Activated T-cell treated with anti-CD3 and anti-CD28 coated beads for 1 hour (primary cell): Measurements from ENCODE around the gene PDZK1IP1.
"Not testable (repeated sequence)": the region's sequence is repeated elsewhere in the genome, so short reads cannot be mapped to it uniquely, and the experiment has no call there.

Experiments
- DNase-seq: peaks from one replicate; pipeline ENCODE4 v3.0.0-alpha.2; 2020; ENCODE audit warnings: low read depth

PDZK1IP1 gene

DNA sequence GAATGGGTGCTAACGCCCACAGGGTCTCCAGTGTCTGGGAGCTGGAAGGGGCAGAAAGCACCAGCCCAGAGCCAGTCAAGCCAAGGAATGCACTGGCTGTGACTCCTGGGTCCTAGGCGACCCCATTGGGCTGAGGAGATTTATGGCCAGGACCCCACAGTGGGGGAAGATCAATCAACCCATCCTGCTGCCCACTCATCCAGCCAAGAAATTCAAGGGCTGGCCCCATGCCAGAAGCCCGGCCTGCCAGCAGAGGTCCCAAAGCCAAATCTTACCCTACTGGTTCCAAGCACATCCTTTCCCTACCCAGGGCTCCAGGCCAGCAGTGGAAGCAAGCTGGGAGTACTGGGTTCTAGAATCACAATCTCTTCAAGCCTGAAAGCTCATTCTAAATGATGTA, 6.8 kb upstream of the PDZK1IP1 start:
- no peak for DNase-seq

DNA sequence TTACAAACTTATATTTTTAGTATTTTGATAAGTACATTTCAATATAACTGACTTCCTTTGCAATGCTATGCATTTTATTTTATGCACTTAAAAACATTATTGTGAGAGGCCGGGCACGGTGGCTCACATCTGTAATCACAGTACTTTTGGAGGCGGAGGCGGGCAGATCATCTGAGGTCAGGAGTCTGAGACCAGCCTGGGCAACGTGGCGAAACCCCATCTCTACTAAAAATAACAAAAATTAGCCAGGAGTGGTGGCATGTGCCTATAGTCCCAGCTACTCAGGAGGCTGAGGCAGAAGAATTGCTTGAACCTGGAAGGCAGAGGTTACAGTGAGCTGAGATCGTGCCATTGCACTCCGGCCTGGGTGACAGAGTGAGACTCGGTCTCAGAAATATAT, 6.1 kb upstream of the PDZK1IP1 start:
- DNase-seq: not testable (repeated sequence)

DNA sequence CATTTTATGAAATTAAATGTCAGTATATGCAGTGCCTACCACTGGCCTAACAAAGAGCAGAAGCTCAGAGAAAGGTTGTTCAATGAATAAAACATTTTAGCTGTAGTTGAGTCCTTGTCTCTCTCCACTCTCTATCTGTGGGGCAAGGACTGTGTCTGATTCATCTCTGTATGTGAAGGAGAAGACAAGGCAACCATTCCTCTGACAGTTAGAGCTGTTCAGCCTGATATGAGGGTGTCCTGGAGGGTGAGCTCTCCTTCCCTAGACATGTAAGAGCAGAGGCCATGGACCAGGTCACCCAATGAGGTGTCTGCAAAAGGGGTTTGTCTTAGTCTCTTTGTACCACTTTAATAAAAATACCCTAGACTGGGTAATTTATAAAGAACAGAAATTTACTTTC, 4.5 kb upstream of the PDZK1IP1 start:
- DNase-seq: no peak

DNA sequence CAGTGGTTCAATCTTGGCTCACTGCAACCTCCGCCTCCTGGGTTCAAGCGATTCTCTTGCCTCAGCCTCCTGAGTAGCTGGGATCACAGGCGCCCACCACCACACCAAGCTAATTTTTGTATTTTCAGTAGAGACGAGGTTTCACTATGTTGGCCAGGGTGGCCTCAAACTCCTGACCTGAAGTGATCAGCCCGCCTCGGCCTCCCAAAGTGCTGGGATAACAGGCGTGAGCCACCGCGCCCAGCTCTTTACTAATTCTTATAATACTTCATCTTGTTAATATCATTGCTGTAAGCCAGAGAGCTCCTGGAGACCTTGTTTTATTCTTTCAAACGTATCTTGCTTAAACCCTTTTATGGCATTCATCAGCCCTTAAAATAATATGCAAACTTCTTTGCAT, 3.7 kb upstream of the PDZK1IP1 start:
- not testable (repeated sequence) for DNase-seq

DNA sequence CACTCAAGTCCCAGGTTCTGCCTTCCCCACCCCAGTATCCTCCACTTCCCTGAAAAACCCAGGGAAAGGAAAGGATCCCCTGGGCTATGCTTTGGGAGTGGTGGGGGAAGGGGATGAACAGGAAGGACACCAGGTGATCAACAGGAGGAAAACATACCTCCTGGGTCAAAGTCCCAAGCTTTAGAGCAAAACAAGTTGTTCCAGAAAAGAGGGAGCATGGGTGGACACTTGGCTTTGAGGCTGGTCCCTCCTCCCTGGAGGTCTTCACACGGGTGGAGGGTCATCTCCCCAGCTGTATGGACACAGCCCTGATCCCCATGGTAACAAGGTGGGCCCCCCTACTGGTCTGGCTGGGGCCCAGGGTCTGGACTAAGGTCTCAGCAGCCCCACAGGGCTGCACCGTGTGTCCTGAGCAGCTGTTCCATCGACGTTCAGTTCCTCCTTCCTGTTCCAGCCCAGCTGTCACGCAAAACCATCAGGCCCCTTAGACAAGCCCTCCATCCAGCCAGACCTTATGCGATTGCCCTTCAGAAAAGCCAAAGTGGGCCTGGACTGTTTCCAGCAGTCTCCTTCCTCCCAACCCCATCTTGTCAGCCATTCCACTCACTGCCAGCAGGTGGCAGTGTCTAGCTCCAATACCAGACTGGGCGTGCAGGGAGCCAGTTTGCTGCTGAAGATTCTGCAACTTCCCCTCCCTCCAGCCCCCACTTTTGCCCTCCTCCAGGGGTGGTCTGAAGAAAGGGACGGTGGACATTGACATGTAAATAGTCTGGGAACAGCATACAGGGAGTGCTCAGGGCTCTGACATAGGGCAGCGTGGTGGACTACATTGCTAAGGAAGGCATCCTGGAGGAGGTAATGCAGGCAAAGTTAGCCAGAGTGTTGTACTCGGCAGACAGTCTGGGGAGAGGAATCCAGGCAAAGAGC, 2.9 kb upstream of the PDZK1IP1 start:
- DNase-seq: peak; percentile 61

DNA sequence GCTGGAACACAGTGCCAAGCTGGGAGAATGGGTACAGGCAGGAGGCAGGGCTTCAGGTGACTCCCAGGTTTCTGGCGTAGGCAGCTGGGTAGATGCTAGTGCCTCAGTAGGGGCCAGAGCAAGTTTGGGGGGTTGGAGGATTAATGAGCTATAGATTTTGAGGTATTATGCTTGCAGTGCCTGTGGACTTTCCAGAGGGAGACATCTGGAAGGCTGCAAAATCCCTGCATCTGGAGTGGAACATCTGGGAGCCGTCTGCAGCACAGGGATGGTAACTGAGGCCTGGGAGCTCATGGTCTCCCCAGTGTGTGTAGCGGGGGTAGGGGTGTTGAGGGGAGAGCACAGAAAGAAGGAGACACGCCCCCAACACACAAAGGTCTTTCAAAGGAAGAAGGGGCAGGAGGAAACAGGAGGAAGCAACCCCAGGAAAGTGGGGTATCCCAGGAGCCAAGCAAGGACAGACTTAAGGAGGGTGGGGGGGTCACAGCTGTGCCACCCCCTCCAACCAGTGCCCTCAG, 2.2 kb upstream of the PDZK1IP1 start:
- no peak for DNase-seq

DNA sequence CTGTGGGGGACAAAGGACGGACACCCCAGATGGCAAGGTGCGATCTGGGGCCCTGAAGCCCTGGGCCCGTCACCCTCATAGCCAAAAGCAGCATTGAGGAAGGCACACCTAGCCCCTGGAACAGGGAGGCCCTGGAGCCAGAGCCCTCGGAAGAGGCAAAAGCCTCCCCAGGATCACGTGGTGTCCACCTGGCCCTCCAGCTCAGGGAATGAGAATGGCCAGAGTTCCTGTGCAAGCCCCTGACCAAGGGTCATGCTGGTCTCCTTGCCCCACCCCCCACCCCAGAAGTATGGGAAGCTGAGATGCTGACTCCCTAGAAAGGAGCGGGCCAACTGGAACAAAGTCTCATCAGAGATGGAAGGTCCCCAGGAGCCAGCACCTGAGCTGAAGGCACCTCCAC, 1.0 kb upstream of the PDZK1IP1 start:
- no peak for DNase-seq

DNA sequence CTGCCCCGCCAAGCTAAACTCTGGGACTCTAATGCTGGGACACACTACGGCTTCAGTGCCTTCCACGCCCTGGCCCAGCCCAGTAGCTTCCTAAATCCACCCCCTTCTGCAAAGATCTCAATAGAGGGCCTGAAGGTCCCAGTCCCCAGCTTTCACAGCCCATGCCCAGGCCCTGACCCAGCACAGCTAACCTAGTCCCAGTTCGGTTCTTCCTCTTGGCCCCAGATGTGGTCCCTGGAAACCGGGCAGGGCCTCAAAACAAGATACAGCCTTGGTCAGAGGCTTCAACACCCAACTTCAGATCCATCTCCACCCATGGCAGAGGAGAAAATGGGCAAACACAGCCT, 646 bp upstream of the PDZK1IP1 start:
- no peak for DNase-seq

DNA sequence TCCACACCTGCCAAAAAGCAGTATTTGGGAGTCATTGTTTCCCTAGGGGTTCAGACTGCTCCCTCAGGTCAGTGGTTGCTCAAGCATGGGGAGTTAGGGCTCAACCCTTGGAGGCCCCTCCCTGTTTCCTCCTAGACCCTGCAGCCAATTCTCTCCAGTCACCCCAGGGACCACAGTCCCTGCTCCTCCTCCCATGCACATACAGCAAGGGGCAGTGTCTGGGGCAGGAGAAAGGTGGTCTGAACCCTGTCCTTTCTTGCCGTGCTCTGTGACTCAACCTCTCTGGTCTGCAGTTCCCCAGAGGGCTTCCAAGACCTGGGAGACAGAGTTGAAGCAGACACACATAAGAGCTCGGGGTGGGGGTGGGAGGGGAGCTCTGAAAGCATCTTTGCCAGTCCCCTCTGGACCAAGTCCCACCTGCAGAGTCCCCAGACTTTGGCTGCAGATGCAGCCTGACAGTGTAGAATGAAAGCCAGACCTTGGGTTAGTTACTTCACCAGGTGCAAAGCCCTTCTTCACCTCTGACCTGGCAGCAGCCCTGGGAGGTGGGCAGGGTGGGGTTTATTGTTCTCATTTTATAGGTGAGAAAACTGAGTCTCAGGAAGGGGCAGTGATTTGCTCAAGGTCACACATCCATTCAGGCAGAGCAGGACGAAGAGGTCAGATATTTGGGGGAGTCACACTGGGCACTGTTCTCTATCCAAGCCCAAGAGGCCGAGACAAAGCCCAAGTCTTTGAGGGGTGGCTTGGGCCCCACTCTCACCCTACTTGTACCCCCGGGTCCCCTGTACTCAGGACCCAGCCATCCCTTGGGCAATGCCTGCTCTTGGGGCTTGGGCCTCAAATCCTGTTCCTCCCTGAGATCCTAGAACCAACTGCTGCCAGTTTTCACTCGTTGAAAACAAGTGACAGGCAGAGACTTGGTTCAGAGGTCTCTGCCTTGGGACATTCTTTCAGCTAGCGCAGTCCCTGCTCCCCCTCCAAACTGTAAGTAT, 748 bp downstream of the PDZK1IP1 start:
- DNase-seq: no peak

DNA sequence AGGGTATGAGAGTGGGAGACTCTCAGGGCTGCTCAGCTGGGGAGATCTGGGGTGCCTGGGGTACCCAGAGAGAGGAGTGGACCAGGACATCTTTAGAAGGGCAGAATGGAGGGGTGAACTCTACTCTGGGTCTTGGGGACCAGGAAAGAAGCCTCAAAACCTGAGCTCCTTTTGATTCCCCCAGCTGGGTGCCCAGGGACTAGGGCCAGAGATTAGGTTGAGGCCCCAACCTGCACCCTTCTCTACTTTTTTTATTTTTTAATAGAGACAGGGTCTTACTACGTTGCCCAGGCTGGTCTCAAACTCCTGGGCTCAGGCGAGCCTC, 1.9 kb downstream of the PDZK1IP1 start:
- DNase-seq: no peak

DNA sequence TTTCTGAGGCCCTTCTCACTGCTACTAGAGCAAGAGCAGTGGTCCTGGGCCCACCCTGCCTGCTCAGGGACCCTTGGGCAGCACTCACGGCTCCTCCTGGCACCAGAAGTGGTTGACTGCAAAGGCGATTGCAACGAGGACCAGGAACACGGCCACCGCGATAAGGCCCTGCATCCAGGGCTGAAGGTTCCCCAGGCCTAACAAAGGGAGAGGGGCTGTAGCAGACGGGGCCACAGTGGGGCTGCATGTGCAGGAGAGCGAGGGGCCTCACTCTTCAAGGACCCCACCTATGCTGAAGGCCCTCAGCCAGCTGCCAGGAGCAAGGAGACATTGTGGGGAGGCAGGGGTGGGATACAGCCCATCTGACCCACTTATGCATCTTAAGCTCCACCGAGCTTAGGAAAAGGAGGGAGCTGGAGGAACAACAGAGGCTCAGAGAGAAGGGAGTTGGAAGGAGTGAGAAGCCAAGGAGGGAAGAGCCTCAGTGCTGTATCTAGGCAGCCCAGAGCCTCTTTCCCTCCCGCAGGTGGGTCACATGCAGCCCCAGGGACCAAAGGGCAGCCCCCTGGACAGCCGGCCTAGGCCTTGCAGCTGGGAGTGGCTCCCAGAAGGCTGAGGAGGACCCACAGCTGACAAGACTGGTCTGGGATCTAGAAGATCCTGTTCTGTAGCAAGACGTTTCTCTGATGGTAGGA, 2.5 kb downstream of the PDZK1IP1 start:
- DNase-seq: no peak

DNA sequence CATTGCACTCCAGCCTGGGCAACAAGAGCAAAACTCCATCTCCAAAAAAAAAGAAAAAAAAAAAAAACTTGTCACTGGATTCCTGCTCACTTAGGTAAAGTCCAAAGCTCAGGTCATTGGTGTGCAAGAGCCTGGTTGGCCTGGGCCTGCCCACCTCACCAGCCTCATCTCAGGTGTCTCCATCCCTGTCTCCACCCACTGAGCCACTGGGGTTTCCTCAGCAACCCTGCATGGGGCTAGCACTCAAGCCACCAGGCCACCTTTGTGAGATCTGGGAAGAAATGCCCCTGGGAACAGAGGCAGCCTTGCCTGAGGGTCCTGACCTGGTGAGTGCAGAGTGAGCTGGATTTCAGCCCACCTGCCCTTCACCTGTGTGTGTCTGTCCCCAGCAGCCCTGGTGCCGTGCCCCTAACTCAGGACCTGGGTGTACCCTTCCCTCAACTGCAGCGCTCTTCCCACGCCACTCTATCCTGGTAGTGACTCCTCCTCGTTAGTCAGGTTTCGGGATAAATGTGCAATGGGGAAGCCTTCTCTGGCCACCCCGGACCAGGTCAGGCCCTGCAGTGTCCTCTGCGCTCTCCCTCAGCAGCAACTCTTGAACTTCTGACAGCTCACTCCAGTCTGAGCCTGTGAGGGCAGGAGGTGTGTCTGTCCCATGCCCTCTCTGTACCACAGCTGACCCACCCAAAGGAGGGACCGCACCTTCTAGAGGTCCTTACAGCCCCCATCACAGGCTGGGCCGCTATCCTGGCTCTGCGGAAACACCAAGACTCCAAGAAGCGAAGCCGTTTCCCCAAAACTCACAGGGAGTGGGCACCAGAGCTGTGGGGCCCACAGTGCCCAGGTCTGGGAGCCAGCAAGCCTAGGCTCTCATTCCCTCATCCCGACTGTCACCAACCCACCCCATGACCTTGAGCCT, 3.3 kb downstream of the PDZK1IP1 start:
- no peak for DNase-seq

DNA sequence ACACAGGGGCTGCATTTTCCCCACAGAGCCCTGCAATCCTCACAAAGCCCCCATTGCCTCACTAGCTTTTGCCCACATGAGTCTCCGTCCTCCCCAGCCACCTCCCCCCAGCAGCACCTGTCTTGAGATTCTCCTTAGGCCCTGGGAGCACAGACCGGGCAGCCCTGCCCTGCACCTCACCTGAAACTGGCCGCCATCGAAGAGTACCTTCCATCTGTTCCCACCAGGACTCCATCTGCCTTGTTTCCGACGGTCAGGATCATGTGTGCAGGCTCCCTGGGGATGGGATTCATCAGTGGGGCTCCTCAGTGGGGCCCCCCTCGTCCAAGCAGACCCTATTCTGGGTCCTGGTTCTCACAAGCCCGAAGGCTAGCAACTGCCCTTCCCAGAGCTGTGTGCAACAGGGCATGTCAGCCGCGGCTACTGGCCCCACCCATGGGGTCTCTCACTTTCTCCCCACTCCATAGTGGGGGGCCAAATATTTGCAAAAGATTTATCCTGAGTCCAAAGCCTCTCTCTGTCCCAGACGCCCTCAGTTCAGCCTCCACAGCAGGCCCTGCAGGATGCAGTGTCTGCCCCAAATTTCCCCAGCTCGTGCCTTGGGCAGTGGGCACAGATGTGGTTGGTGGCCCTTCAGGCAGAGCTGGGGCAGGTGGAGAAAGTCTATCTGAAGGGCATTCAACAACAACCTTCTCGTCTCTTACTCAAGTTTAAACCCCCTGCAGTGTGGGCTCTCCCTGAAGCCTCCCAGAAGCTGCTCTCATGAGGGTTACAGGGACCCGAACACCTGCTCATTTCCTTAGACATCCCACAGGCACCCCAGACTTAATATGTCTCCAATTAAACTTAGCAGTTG, 4.8 kb downstream of the PDZK1IP1 start:
- no peak for DNase-seq

DNA sequence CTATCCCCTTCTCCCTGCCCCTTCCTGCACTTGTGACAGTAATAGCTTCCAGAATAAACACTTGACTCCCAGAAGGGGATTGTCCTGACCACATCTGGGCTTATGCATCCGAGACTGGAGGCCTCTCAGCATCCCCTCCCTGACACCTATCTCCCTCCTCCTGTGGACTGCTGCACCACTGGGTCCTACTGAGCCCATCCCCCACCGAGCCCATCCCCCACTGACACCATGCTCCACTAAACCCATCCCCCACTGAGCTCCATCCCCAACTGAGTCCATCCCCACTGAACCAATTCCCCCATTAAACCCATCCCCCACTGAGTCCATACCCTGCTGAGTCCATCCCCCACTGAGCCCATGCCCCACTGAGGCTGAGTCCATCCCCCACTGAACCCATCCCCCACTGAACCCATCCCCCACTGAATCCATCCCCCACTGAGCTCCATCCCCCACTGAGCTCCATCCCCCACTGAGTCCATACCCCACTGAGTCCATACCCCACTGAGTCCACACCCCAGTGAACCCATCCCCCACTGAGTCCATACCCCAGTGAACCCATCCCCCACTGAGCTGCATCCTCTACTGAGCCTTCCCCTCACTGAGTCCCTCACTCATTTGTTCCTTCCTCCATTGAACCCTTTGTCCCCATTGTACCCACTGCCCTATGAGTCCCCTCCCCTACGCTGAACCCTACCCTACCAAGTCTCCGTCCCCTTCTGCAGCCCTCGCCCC, 5.6 kb downstream of the PDZK1IP1 start:
- DNase-seq: no peak

DNA sequence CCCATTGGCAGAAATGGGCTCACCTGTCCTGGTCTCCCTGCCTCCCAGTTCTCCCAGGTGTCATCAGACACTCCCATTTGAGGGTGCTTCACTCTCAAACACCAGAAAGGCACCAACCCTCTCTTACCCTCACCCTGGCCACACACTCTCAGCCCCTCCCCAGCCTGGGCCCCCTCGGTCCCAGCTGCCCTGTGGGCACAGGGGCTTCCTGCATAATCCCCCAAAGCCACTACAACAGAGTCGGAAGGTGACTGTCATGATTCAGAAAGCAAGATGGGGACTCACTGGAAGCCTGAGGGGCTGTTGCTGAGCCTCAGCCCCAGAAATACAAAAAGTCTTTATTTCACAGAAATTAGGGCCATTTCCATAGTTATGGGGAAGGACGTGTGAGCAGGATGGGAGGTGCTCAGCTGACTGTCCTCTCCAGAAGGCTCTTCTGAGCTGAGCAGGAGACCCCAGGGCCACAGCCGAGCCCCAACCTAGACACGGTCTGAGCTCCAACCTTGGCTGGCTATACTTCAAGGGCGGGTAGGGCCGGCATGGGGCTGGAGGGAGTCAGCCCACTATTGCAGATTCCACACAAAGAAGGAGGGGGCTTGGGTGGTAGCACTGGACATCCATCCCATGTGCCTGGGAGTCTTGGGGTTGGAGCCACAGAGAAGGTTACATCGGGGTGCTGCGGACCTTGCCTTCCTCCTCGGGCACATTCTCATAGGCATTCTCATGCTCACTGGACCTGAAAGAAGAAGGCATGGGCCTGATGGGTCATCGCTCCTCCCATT, 6.3 kb downstream of the PDZK1IP1 start:
- no peak for DNase-seq

DNA sequence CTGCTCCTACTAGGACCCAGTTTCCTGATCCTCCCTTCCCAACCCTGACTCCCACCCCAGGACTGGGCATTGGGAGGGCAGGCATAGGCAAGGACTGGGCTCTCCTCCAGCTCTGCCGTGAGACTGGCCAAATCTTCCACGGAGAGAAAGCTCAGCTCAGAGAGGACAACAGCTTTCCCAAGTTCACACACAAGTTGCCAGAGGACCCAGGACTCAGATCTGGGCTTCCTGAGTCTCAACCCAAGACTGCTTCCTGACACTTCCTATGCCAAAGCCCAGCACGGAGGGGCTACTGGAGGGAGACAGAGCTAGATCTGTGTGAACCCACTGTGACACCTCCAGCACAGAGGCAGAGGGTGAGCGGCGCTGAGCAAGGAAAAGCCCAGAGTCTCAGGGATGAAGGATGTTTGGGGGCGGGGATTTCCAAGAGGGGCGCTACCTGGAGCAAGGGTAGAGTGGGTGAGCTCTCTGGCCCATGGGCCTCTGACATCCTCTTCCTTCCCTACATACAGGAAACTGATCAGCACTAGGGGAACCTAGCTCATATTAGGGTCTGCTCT, 7.1 kb downstream of the PDZK1IP1 start:
- DNase-seq: no peak

DNA sequence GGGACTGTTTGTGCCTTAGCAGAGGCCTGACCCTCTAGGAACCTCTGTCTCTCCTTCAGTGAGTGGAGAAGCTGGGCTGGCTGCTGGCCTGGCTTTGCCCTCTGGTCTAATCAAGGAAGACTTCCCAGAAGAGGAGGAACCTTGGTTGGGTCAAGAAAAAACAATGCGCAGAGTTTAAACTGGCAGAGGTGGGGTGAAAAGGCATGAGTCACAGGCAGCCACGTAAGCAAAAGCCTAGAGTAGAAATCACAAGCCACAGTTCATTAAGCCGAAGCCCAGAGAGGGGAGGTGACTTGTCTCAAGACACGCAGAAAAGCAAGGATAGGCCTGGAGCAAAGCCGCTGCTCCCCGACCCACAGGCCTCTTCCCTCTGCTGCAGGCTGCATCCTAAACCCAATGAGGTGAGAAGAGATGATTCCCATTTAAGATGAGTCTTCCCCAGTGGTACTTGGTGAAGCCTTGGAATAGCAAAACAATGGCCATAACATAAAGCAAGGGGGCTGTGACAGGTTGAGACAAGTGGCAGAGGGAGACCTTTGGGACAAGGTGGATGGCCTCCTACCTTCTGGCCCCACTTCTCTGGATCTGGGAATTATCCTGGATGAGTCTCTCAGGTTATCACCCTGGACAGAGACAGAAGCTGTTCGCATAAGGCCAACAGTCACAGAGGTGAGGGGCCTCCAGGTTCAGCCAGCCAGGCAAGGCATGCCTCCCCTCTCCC, 7.7 kb downstream of the PDZK1IP1 start:
- no peak for DNase-seq
